Activated naive CD4-positive, alpha-beta T cell (primary cell): ENCODE data around the gene SYNJ1.
A peak's percentile ranks its signal among the peaks of the same experiment; 100 is the strongest.
"Not testable (repeated sequence)": the region's sequence is repeated elsewhere in the genome, so short reads cannot be mapped to it uniquely, and the experiment has no call there.

ENCODE experiments used
- DNase-seq, 4 experiments: peaks; one replicate each; lab custom pipeline; 2025; lab: John Stamatoyannopoulos, UW

SYNJ1 gene, protein sequence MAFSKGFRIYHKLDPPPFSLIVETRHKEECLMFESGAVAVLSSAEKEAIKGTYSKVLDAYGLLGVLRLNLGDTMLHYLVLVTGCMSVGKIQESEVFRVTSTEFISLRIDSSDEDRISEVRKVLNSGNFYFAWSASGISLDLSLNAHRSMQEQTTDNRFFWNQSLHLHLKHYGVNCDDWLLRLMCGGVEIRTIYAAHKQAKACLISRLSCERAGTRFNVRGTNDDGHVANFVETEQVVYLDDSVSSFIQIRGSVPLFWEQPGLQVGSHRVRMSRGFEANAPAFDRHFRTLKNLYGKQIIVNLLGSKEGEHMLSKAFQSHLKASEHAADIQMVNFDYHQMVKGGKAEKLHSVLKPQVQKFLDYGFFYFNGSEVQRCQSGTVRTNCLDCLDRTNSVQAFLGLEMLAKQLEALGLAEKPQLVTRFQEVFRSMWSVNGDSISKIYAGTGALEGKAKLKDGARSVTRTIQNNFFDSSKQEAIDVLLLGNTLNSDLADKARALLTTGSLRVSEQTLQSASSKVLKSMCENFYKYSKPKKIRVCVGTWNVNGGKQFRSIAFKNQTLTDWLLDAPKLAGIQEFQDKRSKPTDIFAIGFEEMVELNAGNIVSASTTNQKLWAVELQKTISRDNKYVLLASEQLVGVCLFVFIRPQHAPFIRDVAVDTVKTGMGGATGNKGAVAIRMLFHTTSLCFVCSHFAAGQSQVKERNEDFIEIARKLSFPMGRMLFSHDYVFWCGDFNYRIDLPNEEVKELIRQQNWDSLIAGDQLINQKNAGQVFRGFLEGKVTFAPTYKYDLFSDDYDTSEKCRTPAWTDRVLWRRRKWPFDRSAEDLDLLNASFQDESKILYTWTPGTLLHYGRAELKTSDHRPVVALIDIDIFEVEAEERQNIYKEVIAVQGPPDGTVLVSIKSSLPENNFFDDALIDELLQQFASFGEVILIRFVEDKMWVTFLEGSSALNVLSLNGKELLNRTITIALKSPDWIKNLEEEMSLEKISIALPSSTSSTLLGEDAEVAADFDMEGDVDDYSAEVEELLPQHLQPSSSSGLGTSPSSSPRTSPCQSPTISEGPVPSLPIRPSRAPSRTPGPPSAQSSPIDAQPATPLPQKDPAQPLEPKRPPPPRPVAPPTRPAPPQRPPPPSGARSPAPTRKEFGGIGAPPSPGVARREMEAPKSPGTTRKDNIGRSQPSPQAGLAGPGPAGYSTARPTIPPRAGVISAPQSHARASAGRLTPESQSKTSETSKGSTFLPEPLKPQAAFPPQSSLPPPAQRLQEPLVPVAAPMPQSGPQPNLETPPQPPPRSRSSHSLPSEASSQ (N-terminal part only)

DNA sequence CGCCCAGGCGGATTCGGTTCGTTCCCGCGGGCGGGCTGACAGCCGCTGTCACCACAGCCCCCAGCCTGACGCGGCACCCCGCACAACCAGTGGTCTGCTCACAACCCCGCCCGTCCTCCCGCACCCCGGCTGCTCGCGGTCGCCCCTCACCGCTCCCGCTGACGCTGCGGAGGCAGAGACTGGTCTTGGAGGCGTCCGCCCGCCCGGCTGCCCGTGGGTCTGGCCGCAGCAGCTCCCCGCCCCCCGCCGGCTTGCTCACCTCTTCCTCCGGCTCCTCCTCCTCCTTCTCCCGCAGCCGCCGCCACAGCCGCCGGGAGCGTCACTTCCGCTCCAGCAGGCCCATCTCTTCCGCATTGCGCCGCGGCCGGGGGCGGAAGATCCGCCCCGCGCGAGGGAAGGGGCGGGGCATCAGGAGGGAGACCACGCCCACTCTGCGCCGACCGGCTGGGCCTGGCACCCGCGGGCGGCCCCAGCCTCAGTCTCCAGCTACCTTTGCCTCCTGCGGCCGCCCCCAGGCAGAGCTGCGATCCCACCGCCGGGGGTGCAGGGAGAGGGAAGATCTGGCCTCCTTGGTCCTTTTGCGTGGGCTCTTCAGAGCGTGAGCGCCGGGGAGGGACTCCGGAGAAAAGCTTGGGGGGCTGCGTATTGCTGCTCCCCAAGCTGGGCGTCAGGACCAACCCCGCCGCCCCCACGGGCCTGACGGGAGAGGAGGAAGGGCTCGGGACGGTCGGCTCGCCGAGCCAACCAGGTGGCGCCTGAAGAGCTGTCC, at the start of gene SYNJ1:
Gene SYNJ1 (minus strand): TSS at position 327 of the 769 bp plus-strand sequence. CDS start 1,118 bp downstream, outside the sequence.
- DNase-seq: peak; percentile 74 to 91 (median 84)

DNA sequence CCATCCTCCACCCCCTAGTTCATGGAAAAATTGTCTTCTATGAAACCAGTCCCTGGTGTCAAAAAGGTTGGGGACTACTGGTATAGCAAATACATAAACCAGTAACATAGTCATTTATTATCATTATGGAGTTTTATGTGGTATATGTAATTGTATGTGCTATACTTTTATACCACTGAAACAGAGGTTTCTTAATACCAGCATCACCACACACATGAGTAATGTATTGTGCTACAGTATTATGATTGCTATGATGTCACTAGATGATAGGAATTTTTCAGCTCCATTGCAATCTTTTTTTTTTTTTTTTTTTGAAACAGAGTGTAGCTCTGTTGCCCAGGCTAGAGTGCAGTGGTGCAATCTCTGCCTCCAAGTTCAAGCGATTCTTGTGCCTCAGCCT, 49.5 kb upstream of the SYNJ1 start:
- no peak for DNase-seq

DNA sequence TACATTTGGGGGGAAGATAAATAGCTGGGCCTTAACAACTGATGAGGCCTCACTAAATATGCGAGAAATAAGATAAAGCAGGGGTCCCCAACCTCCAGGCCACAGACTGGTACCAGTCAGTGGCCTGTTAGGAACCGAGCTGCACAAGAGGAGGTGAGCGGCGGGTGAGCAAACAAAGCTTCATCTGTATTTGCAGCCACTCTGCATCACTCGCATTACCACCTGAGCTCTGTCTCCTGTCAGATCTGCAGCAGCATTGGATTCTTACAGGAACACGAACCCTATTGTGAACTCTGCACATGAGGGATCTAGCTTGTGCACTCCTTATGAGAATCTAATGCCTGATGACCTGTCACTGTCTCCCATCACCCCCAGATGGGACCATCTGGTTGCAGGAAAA, 48.9 kb upstream of the SYNJ1 start:
- no peak for DNase-seq

DNA sequence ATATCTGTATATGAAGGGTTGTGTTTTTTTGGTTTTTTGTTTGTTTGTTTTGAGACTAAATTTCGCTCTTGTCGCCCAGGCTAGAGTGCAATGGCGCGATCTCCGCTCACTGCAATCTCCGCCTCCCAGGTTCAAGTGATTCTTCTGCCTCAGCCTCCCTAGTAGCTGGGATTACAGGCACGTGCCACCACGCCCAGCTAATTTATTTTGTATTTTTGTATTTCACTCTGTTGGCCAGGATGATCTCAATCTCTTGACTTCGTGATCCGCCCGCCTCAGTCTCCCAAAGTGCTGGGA, 45.2 kb upstream of the SYNJ1 start:
- not testable (repeated sequence) for DNase-seq

DNA sequence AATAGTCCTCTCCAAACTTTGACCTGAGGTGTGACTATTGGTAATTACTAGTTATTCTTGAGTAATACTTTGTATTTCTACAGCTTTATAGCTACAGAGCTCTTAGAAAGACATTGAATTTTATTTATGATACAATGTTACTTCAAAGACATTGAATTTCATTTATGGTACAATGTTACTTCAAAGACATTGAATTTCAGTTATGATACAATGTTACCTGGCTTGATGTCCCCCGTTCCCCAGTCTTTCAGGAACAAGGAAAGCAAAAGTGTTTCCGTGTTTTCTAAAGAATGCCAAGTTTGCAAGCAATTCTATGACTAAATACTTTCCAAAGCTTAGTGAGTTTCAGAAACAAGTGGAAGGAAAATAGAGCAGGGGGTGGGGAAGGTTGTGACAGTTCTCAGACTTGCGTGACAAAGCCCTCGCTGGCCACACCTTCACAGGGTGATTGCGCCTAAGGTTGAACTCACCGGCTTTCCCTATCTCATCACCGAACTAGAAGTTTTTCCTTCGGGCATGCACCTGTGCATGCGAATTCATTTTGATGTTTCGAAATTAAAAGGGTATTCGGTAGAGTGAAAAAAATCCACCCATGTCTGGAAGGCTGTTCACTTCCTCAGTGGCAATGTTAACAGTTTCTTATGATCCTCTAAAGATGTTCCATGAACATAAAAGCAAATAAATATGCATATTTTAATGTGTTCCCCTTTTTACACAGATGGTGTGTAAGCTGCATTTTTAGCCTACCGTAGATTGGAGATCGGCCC, 44.7 kb upstream of the SYNJ1 start:
- DNase-seq: peak in 2 of 4 experiments; percentile 17 to 22

DNA sequence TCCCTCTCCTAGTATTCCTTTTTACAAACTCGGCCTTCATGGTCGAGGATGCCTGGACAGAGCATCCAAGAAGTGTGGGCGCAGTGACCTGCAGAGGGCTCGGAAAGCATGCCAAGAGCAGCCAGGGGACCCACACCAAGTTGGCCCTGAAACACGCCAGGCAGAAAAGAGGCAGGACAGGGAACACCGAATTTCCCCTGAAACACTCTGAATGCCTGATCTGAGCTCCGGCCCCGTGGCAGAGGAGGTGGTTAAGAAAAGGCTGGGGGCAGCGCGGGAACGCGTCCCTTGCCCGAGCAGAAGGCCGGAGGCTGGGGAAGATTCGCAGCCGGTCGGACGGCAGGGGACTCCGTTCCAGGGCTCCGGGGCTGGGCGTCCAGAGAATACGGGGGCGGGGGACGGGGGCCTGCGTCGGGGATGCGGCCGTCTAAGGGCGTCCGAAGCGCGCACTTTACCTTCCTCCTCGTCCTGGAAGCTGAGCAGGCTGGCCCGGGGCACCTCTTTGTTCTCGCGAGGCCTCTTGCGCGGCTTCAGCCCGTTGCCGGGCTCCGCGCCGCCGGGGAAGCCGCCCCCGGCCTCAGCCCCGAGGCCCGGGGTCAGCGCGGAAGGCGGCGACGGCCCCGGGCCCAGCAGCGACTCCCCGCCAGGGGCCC, 43.2 kb upstream of the SYNJ1 start:
- peak in 3 of 4 experiments; percentile 22 to 47 (median 42) for DNase-seq

DNA sequence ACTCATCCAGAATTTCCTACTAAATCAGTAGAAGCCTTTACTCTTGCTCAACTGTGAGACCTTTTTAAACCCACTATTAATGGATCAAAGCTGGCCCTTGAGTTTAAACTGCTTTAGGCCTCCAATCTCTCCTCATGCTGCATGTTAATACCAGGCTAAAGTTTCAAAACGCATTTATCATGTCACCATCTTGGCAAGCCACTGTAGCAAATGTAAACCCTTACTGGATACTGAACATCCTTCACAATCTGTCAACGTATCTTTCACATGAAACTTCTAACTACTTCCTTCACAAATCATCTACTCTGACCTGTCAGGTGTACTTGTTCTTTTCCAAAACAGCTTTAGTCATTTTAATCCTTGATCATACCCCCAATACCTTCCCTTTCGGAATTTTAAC, 40.7 kb upstream of the SYNJ1 start:
- DNase-seq: no peak

DNA sequence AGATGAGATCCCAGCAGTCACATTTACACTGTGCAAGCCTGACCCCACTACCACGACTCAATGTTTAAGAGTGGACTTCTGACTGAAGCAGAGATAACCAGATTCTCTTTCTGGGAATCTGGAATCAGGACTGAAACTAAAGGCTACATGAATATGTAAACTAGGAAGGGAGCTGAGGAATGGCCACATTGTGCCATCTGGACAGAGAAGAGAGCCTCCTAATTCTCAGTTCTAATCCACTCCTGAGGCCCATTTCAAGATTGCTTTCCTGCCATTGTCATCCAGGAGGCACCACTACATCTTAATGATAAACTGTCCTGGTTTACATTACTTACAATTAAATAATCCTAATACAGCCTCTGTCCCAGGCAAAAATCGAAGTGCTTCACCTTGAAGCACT, 37.2 kb upstream of the SYNJ1 start:
- DNase-seq: no peak

DNA sequence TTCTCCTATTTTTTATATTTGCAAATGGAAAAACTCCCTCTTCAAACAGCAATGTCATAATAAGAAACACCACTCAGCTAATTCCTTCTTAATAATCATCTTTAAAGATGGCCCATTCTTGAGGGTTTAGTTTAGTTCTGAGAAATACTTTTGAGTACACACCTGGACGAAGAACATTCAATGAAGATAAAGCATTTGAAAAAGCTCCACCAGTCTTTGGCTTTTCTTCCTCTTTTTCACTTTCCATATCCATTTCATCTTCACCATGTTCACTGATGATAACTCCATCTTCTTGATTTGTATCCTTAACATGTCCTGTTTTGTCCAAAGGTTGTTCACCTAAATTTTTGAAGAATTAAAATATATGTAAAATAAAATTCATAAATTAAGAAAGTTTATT, 36.4 kb upstream of the SYNJ1 start:
- no peak for DNase-seq

DNA sequence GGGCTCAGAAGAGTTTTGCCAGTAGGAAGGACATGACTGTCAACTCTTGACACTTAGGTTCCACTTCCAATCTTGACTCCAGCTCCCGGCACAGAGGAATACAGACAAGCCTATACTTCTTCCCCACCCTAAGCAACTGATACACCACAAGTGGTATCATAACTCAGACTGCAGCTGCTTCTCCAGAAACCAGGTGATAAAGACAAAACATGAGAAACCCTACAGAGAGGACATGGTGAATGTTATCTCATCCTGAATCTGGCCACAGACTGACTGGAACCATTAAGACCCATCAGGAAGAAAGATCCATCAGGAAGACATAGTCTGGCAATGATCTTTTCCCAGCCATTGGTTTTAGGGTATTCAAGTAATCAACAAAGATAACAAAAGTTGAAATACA, 30.0 kb upstream of the SYNJ1 start:
- no peak for DNase-seq

DNA sequence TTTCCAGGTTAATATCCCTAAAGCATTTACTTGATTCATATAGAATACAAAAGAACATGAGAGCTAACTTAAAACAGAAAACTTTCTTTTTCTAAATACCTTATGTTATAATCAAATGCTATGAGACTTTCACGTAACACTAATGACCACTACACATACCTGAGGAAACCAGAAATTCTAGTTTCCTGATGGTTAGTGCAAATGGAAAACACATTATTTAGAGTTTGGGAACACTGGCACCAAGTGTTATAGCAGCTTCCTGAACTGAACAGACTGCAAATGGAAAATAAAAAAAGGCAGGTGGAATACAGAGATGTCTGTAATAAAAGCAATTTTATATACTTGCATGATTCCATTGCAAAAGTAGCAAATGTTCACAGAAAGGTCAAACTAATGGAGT, 28.3 kb upstream of the SYNJ1 start:
- no peak for DNase-seq

DNA sequence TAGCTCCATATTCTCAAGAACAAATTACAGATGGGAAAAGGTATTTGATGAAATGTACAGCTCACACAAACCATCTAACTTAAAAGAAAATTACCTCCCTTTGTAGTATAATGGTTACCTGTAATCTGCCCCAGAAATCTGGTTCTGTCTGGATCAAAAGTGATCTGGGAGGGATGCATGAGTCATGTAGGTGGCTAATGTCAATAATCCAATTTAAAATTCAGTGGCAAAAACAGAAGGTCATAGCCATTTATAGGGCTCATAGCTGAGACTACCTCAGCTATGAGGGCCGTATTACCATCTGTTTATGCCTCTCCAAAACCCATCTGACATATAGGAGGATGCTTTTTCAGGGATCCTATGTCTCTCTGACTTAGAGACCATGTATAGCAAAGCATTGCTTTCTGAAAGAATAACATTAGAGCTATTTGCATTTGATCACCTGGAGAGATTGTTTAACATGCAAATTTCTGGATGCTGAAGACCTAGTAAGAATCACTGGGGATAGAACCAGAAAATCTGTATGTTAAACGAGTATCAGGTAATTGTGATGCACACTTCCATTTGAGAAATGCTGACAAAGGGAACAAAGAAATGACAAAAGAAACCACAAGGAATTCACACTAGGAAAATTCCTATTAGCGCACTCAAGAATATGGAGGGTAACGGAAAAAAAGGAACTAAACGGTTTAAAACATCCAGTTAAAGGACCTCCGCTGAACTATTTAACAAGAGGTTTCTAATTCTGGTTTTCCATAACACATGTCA, 26.2 kb upstream of the SYNJ1 start:
- no peak for DNase-seq

DNA sequence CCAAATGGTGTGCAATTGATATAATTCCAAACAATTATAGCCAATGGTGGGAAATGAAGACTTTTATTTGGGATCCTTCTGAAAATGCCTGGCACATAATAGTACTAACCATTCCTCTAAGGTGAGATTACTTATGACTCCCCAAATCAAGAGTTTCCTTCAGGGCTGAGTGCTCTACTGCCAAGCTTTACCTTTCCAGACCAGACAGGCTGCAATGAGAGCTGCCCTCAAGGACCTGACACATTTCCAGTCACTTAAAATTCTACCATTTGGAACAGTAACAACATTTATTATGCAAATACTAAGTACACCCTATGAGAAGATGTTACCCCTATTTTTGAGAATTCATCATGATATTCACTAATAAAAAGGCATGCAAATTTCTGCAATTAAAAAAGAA, 22.6 kb upstream of the SYNJ1 start:
- no peak for DNase-seq

DNA sequence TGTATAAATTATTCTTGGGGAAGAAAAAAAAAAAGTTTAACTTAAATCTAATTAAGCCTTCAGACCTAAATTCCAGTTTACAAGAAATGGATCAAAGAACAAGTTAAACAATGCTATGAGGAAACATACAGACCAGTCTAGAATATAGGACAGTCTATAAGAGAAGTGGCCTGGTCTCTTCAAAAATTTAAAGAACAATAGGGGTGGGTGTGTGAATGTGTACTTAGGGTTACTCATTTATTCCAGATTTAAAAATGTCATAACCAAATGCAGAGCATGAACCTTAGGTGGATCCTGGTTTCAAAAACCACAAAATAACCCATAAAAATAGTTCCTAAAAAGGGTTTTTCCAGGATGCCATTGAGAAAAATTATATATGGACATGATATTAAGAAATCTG, 21.8 kb upstream of the SYNJ1 start:
- DNase-seq: no peak

DNA sequence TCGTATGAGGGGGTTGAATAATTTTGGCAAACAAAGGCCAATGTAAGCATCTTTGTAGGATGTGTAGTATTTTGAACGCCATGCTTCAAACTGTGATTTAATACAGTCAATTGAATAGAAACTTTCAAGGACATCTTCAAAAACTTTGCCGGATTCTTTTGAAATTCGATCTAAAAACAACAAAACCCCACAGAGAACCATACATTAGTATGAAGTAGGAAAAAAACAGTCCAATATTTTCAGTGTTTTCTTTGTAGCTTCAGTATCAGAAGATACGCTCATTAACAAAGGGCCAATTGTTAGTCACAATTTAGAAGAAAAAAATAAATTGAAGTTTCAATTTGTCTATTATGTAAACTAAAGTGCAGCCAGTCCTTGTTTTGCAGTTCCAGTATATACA, 20.7 kb upstream of the SYNJ1 start:
- DNase-seq: no peak

DNA sequence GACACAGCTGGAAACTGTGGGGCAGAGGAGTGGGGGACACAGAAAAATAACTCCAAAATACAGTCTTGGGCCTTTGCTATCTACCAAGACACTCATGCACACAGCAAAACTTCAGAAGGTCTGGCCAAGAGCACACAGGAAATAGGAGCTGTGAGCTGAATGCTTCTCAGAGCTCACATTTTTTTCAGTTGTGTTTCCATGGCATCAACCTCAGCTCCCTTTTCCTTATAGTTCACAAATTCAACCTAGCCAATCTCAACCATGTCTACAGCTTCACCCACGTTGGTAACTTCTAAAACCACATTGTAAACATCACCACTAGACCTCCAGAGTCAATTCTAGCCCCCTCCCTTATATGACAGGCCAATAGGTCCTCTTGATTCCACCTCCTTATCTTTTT, 19.6 kb upstream of the SYNJ1 start:
- no peak for DNase-seq

DNA sequence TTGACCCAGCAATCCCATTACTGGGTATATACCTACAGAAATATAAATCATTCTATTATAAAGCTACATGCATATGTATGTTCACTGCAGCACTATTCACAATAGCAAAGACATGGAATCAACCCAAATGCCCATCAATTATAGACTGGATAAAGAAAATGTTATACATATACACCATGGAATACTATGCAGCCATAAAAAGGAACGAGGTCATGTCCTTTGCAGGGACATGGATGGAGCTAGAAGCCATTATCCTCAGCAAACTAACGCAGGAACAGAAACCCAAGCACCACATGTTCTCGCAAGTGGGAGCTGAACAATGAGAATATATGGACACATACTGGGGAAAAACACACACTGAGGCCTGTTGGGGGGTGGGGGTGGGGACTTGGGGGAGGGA, 18.9 kb upstream of the SYNJ1 start:
- DNase-seq: not testable (repeated sequence)

DNA sequence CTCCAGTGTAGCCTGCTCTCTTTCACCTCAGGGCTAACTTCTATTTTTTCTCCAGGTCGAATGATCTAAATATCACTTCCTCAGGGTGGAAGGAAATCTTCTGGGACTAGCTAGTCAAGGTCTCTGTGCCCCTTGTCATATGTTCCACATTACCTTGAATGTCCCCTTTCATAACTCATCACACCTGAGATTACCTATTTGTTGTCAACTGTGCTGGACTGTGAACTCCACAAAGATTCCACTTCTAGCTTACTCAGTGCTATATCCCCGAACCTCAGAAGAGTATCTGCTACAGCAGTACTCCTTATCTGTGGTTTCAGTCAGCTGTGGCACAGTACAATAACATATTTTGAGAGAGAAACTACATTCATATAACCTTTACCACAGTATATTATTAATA, 14.6 kb upstream of the SYNJ1 start:
- no peak for DNase-seq

DNA sequence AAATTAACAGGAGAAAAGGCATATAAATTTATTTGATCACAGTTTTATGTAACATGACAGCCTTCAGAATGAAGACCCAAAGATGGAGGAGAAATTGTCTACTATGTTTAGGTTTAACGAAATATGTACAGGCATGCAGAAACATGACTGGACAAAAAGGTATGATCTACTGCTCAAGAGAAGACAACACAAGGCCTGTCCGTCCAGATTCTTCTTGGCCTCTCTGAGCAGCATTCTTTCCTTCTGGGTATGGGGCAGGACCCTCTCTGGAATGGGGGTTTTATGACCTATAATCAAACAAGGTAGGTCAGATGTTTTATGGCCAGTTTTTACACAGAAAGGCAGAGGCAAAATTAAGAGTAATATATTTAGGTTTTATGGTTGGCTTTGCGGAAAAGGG, 13.5 kb upstream of the SYNJ1 start:
- no peak for DNase-seq

DNA sequence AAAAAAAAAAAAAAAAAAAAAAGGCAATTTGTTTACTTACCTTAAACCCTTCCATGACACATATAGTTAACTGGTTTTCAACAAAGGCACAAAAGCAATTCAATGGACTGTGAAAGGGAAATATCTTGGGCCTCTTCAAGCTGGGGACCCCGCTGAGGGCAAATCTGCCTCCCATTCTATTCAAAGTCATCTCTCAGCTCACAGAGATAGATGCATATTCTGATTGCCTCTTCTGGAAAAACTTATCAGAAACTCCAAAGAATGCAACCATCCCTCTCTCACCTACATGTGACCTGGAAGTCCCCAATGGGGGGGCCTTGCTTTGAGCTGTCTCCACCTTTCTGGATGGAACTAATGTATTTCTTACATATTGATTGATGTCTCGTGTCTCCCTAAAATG, 12.1 kb upstream of the SYNJ1 start:
- no peak for DNase-seq
